HG03280 (cell line): Measurements from ENCODE around the gene TNIK.

ENCODE experiments used
- ATAC-seq: cut with Tn5 transposase; IDR thresholded peaks from one replicate; pipeline ENCODE4 v1.9.1; 2021; ENCODE audit warnings: mild to moderate bottlenecking, moderate library complexity; ENCODE audit not compliant: unreplicated experiment

The TNIK gene

DNA sequence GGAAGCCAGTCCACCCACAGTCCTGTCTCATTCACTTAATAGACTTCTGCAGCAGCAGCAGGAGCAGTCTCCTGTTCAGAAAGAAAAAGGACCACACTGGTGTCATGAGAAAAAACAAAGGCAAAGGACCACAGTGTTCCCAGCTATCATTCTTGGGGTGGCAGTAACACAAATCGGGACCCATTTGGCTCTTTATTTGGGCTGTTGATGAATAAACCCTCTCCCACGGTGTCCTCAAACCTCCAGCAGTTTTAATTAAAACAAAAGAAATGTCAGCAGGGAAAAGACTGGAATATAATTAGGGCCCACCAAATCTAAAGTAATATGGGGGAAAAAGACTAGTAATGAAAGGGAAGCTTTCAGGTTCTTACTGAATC is 223.2 kb downstream of the TNIK start:
- ATAC-seq: no peak

GRCh38 chr3:171236265-171237008 is 223.8 kb downstream of the TNIK start:
- ATAC-seq: no peak

DNA sequence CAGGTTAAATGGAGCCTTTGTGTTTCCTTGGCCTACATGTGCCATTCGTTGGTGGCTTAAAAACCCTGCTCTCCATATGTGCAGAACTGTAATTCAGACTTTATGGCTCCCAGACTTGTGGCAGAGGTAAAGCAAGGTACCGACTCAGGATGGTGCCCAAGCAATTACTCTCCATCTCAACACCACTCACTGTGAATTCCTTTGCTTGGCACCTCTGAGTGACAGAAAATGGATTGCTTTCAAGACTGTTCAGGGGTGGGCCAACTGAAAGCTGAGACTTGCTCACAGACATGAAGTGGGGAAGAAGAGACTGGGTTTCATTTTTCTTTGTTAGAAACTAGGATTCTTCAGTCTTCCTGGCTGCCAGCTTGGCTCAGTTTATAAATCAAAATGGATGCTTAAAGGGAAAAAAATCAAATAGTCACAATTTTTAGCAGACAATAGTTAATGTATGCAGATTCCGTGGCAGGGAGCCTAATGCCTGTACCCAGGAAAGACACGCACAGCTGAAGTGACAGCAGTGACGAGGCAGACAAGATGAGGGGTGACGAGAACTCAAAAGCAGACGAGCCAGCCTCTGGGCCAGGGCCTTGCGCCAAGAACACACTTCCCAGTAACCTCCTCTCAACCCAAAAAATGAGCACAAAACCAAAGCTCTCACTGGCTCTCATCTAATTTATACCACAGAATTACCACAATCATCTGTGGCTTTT is 225.8 kb downstream of the TNIK start:
- ATAC-seq: no peak

DNA sequence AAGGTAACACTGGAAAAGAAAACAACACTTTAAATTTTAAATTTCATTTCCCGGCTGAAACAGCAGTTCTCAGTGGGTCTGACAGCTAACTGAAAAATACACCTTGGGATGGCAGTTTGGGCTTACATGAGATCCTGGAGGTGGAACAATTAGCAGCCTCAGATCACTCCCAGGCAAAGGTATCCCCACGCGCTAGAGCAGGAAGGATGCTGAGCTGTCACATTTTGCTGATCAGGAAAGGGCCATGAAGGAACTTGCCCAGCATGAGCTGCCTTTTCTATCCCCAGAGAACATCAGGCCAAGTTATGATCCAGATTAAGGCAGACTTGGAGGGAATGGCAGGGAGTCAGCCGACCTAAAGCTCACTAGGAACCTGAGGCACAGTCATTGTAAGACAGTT is 228.8 kb downstream of the TNIK start:
- ATAC-seq: no peak

DNA sequence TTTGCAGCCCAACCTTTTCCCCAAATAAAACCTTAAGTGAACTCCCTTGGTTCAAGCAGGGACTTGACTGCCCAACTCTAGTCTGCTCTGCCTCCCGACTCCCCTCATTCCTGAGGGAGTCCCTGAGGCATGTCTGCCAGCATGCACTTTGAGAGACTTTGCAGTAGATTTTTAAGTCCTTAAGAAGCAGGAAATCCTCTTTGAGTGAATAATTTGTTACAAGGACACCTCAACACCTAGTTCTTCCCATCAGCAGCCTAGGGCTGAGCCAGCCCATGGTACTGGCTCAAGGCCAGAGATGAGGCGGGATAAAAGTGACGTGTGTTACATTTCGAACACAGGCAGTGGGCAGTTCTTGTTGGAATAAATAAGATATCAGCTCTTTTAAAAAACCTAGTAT is 229.3 kb downstream of the TNIK start:
- no peak for ATAC-seq

DNA sequence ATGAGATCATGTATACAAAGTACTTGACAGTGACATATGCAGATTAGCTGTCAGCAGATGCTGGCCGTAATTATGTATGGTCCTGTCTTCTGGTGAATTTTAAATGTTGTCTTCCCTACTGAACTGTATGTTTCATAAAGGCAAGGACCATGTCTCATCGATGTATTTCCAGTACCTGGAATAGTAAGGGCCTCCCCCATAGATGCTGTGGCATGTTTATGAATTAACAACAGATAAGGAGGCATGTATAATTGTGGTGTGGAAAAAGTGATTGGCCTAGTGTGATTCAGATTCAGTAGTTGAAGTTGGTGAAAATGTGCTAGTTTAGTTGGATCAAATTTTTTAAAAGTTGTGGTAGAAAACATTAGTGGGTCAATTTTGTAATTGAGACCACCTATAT is 231.0 kb downstream of the TNIK start:
- no peak for ATAC-seq

GRCh38 chr3:171228240-171228639 is 232.0 kb downstream of the TNIK start:
- ATAC-seq: no peak

DNA sequence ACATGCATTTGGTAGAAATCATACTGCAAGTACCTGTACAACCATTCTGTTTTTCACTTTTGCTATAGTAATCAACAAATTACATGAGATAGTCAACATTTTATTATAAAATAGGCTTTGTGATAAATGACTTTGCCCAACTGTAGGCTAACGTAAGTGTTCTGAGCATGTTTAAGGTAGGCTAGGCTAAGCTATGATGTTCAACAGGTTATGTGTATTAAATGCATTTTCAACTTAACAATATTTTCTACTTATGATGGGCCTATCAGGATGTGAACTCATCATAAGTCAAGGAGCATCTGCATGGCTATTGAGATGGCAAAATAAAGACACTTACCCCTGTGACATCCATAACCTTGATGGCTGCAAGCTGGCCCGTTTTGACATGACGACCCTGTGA is 232.4 kb downstream of the TNIK start:
- no peak for ATAC-seq

GRCh38 chr3:171227359-171227758 is 232.8 kb downstream of the TNIK start:
- no peak for ATAC-seq

- no peak for ATAC-seq
Measured at GRCh38 chr3:171226794-171227193, 233.4 kb downstream of the TNIK start.

GRCh38 chr3:171225708-171226107 is 234.5 kb downstream of the TNIK start:
- ATAC-seq: no peak

DNA sequence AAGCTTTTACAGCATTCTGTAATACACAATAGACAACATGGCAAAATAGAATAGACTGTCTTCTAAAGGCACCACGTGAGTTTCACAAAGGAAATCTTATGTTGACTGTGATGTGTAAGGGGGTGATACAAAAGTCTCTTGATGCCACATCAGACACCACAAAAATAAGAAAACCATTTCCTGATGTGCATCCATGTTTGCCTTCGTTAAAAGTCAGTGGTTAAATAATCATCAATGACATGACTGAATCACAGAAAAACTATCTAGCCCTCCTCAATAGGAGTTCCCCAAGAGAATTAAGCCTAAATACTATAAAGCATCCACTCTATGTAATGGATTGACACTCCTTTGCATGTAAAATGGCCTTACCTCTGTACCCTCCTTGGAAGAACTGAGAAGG is 235.0 kb downstream of the TNIK start:
- no peak for ATAC-seq

GRCh38 chr3:171223396-171223795 is 236.8 kb downstream of the TNIK start:
- no peak for ATAC-seq

DNA sequence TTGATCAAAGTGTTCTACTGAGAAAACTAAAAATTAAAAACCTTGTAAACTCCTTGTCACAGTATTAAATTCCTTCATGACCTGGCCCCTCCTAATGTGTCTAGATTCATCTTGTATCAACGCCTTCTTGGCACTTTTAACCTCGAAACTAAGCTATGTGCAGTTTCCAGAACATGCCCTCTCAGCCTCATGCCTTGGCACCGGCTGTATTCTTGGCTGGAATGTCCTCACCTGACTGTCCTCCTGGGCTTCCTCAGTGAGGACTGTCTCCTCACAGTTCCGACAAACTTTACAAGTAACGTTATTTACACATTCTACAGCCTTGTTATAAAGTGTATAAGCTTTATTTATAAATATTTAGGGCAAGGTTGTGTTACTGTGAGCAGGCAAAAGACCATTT is 237.2 kb downstream of the TNIK start:
- ATAC-seq: no peak

- ATAC-seq: no peak
Measured at GRCh38 chr3:171221597-171221996, 238.6 kb downstream of the TNIK start.

- no peak for ATAC-seq
Measured at GRCh38 chr3:171221104-171221503, 239.1 kb downstream of the TNIK start.

- ATAC-seq: no peak
Measured at GRCh38 chr3:171219258-171219657, 240.9 kb downstream of the TNIK start.

DNA sequence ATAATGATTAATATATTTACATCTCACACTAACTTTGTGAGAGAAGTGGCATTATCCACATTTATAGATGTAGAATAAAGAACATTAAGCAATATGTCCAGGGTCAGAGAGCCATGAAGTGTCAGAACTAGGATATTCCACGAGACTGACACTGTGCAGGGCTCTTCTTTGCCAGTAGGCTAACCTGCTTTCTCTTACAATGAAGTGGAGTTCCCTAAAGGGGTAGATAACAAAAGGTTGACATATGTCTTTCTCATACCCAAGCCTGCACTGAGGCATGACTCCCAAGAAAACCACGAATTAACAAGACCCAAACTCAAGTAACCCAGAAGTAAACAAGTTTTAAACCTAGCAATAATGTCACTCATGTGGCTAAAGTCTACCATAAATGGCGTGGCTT is 242.1 kb downstream of the TNIK start:
- no peak for ATAC-seq

DNA sequence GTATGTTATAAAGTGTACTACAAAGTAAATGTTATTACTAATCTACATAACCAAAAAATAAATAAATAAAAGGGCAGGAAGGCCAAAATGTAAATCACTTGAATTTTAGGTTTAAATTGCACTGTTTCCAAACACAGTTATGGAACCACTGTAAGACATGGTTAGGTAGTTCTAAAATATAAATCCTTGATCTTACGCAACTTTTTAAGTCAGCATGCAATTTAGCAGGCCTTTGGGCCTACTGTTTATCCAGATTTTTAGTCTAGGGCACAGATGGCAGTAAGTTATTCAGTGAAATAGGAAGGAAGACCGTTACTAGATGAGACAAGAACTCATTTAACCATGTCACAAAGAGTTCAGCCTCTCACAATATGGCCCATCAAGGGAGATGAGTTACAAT is 246.3 kb downstream of the TNIK start:
- ATAC-seq: no peak

GRCh38 chr3:171213178-171213577 is 247.0 kb downstream of the TNIK start:
- ATAC-seq: no peak

GRCh38 chr3:171212648-171213047 is 247.6 kb downstream of the TNIK start:
- no peak for ATAC-seq

DNA sequence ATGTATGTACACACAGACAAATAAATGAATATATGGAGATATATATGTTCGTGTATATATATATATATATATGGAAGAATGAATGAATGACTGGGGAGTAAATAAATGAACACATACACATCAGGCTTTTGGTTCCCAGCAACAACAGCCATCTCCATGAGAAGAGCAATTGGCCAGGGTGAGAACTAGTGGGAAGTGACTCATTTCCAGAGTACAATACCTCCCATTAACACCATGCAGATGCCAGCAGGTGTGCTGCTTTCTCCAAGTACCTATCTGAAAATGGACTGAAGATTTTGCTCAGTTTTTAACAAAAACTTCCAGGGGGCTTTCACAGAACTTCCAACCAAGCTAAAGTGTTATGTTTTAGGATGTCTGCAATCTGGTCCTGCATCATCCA is 253.9 kb downstream of the TNIK start:
- ATAC-seq: no peak

DNA sequence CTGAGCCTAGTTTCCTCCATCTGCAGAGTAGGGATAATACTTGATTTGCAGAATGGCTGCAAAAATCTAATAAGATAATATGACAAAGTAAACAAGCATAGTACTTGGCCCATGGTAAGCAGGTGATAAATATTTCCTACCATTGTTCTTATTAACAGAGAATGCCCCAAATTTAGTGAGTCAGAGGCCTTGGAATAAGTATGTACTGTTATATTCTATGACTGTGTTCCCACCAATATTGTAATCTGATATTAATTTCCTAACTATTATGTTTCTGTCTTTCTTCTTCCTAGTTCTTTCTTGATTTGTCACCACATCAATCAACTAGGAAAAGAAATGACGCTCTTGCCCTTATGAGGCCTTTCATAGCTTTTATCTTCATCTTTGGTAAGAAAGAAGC is 255.3 kb downstream of the TNIK start:
- ATAC-seq: no peak
